ENCODE measurements around the gene SUCO.

DNA sequence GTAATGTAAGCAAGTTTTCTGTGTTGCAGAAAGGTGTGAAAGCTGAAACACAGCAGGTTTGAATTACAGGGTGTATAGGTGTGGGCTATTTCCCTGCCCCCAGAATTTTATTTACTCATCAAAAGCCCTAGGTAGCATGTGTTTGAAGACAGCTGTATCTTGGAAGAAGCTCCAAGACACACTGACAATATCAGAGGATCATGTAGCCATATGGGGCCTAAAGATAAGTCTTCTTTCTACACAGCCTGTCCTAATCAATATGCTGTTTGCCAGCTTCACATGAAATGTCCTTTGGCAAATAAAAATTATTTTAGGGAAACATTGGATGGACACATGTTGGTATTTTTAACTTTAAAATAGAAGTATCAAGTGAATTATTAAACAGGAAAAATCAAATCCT, 17.5 kb upstream of the SUCO start:
- TF ChIP-seq CTCF (optimal IDR thresholded peaks at IDR 0.05 in 1 of 3, IDR thresholded peaks at IDR 0.05 in 1 of 3, conservative IDR thresholded peaks at IDR 0.05 in 1 of 3; ENCODE audit: extremely low read depth in 1 of 3, insufficient read depth in 2 of 3, low read length in 3 of 3) (no peak), EZH2 (IDR thresholded peaks at IDR 0.05; ENCODE audit: low read length) (no peak)

All from keratinocyte (primary cell).